Activated CD4-positive, alpha-beta T cell treated with anti-CD3 and anti-CD28 coated beads, Interleukin-2, amount 50 U/mL, for 48 hours (primary cell): Measurements from ENCODE around the gene LCMT1.
"Not testable (repeated sequence)": the region's sequence is repeated elsewhere in the genome, so short reads cannot be mapped to it uniquely, and the experiment has no call there.

Experiments used
- DNase-seq, 2 experiments: peaks; one replicate each; pipeline ENCODE4 v3.0.0-alpha.2; 2020

LCMT1 gene

GRCh38 chr16:25151996-25152395 lies 40.5 kb downstream of the LCMT1 start:
- no peak for DNase-seq

DNA sequence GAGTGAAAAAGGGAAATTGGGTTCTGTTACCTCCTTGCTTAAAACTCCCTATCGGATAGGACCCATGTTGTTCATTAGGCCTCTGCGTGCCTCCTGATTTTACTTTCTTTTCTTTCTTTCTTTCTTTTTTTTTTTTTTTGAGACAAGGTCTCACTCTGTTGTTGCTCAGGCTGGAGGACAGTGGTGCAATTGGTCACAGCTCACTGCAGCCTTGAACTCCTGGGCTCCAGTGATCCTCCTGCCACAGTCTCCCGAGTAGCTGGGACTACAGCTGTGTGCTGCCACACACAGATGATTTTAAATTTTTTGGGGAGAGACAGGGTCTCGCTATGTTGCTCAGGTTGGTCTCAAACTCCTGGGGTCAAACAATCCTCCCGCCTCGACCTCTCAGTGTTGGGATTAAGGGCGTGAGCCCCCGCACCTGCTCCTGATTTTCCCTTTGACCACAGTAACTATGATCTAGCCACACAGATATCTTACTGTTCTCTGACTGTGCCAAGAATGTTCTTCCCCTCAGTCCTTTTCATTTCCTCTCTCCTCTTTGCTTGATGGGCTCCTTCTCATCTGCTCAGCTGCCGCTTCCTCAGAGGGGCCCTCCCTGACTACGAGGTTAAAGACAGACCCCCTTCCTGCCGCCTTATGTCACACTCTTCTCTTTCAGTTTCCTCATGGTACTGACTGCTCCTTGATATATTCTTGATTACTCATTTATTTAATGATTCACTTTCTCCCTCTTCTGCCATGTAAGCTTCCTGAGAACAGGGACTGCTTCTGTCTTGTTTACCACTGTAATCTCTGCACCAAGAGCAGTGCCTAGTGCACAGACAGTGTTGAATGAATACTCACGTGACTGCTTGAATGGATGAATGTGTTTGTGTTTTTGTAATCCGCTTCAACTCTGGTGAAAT lies 44.3 kb downstream of the LCMT1 start:
- DNase-seq, result peak; percentile 24 to 25

GRCh38 chr16:25157271-25157875 lies 45.8 kb downstream of the LCMT1 start:
- DNase-seq, result no peak

GRCh38 chr16:25158401-25158800 lies 46.9 kb downstream of the LCMT1 start:
- no peak for DNase-seq

GRCh38 chr16:25161753-25162367 lies 50.3 kb downstream of the LCMT1 start:
- DNase-seq, result no peak

- no peak for DNase-seq
Observed at GRCh38 chr16:25163683-25164082, 52.1 kb downstream of the LCMT1 start.

DNA sequence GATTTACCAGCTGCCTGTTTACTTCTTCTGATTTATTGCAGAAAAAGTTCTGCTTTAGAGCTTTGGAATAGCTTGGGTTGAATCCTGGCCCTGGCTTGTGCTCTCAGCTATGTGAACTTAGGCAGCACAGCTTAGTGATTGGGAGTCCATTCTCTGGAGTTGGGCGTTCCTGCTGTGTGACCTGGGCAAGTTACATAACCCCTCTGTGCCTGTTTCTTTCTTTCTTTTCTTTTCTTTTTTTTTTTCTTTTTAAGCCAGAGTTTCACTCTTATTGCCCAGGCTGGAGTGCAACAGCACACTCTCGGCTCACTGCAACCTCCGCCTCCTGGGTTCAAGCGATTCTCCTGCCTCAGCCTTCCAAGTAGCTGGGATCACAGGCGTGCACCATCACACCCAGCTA lies 53.7 kb downstream of the LCMT1 start:
- no peak for DNase-seq

DNA sequence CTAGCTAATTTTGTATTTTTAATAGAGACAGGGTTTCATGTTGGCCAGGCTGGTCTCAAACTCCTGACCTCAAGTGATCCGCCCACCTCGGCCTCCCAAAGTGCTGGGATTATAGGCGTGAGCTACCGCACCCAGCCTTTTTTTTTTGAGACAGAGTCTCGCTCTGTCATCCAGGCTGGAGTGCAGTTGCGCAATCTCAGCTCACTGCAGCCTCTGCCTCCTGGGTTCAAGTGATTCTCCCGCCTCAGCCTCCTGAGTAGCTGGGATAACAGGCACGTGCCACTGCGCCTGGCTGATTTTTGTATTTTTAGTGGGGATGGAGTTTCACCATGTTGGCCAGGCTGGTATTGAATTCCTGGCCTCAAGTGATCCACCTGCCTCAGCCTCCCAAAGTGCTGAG lies 56.4 kb downstream of the LCMT1 start:
- not testable (repeated sequence) for DNase-seq

DNA sequence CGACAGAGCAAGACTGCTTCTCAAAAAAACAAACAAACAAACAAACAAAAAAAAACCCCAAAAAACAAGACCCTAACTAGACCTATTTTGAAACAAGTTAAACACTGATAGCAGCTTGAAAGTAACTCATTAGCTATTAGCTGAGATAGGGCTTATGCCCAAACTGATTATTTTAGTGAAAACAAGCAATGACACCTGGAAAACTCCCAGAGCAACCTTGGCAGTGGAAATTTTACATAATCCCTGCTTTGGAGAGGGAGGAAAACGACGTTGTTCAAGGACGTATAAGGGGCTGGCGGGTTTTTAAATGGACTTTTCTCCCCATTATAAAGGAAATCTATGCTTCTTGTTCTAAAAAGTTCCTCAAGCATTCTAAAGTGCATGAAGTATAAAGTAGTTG lies 59.8 kb downstream of the LCMT1 start:
- no peak for DNase-seq

- no peak for DNase-seq
Observed at GRCh38 chr16:25172831-25173230, 61.3 kb downstream of the LCMT1 start.

DNA sequence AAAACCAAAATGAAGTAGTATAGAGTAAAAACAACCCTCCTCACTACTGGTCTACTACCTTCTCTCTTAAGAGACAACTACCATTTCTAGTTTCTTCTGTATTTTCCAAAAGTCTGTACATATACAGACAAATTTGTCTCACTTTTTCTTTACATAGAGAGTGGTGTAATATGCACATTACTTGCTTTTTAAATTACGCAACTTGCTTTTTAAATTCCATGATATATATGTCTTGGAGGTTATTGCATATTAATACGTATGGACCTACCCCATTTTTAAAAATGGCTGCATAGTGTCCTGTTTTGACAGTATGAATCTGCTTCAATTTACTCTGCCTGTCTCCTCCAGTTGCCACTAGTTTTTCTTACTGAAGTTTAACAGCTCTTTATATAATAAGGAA lies 62.7 kb downstream of the LCMT1 start:
- no peak for DNase-seq

GRCh38 chr16:25176136-25176535 lies 64.6 kb downstream of the LCMT1 start:
- no peak for DNase-seq

DNA sequence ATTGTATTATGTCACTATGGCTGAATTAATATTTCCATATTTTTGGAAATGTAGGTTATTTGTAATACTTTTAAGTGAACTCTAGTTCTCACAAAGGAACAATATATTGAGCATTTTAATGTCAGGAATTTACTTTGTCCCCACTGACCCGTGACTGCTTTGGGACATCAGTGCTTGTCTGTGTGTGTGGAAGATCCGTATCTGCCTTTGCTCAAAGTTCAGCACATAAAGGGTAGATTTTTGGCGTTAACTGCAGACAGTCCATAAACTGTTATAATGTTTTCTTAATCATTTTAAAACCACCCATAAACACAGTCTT lies 65.9 kb downstream of the LCMT1 start:
- DNase-seq, result no peak

DNA sequence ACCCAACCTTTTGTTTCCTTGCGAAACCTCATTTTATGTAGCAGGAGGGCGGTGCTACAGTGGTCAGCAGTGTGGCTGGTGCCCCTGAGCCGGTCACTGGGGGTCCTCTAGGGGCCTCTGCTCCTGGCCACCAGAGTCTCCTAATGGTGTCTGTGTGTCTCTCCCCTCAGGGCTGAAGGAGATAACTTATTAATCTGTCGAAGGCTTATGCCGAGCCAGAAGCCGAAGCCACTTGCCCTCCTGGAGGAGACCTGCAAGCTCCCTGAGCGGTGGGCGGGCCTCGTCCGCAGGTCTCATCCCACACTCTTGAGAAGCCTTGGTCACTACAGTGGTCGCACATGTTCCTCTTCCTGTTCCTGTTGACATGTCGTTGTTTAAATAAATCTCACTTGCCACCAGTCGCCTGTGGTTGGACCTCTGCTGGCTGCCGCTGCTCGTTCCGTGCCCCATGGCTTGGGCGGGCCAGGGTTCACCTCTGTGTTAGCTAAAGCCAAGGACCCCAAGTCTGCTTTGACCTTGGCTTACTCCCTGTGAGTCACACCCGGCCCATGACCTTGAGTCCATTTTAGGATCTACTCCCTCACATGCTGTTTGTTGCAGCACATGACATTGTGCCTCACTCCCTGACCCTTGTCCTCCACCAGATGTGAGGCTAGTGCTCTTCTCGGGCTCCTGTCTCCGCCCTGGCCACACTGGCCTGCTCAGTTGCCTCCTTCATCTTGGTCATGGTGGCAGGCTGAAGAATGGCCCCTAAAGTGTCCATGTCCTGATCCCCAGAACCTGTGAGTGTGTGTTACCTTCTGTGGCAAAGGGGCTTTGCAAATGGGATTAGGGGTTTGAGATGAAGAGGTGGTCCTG lies 66.5 kb downstream of the LCMT1 start:
- DNase-seq, result no peak

GRCh38 chr16:25181236-25181635 lies 69.7 kb downstream of the LCMT1 start:
- not testable (repeated sequence) for DNase-seq

GRCh38 chr16:25184771-25185170 lies 73.2 kb downstream of the LCMT1 start:
- no peak for DNase-seq

DNA sequence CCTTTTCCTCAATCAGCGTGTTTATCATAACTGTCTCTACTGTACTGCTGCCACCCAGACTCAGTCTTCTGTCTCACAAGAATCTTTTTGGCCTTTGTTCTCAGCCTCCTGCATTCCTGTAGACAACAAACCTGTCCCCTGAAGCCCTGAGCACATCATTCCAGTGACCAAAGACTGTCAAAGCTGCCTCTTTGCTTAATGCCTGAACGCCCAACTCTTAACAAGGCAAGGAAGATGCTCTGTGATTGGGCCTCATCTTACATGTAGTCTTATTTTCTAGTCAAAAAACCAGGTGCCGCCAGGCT lies 75.9 kb downstream of the LCMT1 start:
- no peak for DNase-seq

GRCh38 chr16:25189305-25189704 lies 77.8 kb downstream of the LCMT1 start:
- no peak for DNase-seq

DNA sequence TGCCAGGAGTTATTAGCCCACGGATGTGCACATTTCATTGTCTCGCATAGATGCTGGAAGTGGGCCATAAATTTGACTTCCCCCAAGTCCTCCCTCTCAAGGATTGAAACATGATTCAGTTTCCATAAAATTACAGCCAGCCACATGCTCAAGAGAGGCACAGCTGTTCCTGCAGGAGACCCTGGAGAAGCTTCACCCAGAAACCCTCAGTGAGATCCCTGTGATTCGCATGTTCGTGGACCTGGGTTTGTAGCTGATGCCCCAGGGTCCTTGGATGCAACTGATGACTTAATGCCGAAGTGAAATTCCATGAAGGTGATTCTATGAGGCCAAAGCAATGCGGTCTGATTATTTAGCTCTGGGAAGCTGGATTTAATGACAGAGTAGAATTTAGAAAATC lies 80.6 kb downstream of the LCMT1 start:
- no peak for DNase-seq

GRCh38 chr16:25194273-25194878 lies 82.8 kb downstream of the LCMT1 start:
- no peak for DNase-seq

DNA sequence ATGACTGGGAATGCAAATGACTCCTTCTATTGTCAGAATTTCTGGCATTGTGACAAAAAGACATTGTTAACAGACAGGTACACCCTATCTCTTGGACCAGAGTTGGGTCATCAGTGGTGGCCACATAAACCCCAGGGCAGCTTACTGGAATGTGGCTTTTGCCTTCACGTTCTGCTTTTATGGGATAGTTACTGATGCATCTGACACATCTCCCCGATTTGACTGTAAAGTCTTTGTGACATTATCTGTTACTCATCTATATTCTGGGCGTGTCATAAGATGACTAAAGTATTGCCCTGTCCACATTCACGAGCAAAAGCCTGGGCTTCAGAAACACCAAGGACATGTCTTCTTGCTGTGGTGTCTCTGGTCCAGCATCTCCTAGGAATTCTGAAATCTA lies 86.5 kb downstream of the LCMT1 start:
- DNase-seq, result no peak

GRCh38 chr16:25199457-25199856 lies 87.9 kb downstream of the LCMT1 start:
- DNase-seq, result no peak

DNA sequence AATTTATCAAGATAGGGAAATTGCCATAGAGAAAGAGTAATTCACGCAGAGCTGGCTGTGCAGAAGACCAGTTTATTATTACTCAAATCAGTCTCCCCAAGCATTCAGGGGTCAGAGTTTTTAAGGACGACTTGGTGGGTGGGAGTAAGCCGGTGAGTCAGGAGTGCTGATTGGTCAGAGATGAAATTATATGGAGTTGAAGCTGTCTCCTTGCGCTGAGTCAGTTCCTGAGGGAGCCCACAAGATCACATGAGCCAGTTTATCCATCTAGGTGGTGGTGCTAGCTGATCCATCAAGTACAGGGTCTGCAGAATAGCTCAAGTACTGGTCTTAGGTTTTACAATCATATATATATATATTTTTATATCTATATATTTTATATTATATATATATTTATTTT lies 99.2 kb downstream of the LCMT1 start:
- peak; percentile 2 to 11 for DNase-seq
